Gastroesophageal sphincter (tissue), 4 donors: ENCODE data around the gene CEP131. TPM values are rescaled to one million over a fixed set of nuclear protein-coding genes. Genes with fewer than 3 reads are reported as not detected.

ENCODE experiments used
- ATAC-seq: fragments of 150-250 bp; one replicate; pipeline ENCODE4 v1.9.1; 2016; ENCODE audit warnings: mild to moderate bottlenecking, moderate library complexity
- H3K27ac ChIP-seq, 4 donors: fragments of 200-600 bp; sonication (generic) in 3 of 4; 1 replicate in 3 of 4; 2 replicates in 1 of 4; pipeline ENCODE4 v1.5.1; 2016 to 2019
- H3K27me3 ChIP-seq: fragments of 200-600 bp; sonication (generic); one replicate; pipeline ENCODE4 v1.5.1; 2019
- H3K36me3 ChIP-seq, 2 donors: fragments of 200-600 bp; sonication (generic); one replicate each; pipeline ENCODE4 v1.5.1; 2019; ENCODE audit warnings: control low read depth in 1 of 2
- H3K4me1 ChIP-seq, 3 donors: fragments of 200-600 bp; sonication (generic); 1 replicate in 2 of 3; 2 replicates in 1 of 3; pipeline ENCODE4 v1.5.1; 2016 to 2019; ENCODE audit warnings: control low read depth in 2 of 3
- H3K4me3 ChIP-seq, 2 donors: fragments of 200-600 bp; sonication (generic); one replicate each; pipeline ENCODE4 v1.5.1; 2019; ENCODE audit warnings: mild to moderate bottlenecking in 1 of 2, moderate library complexity in 1 of 2
- H3K9me3 ChIP-seq, 3 donors: fragments of 200-600 bp; sonication (generic); one replicate each; pipeline ENCODE4 v1.5.1; 2017 to 2019; ENCODE audit warnings: control low read depth in 2 of 3
- EP300 ChIP-seq: sonication (generic); formaldehyde crosslinking; IDR thresholded peaks from one replicate; pipeline ENCODE4 v1.6.1; 2017; ENCODE audit warnings: antibody characterized with exemption, mild to moderate bottlenecking
- POLR2A ChIP-seq, 2 donors: fragments of 450-650 bp; IDR thresholded peaks; one replicate each; pipeline ENCODE4 v1.6.1; 2017; ENCODE audit warnings: antibody characterized with exemption in 2 of 2, mild to moderate bottlenecking in 2 of 2, moderate library complexity in 1 of 2
- POLR2AphosphoS5 ChIP-seq: sonication (generic); formaldehyde crosslinking; IDR thresholded peaks from one replicate; pipeline ENCODE4 v1.6.1; 2017; ENCODE audit warnings: antibody characterized with exemption
- WGBS, 2 donors: methylation state at CpG; one replicate each; pipeline ENCODE4 v1.1.5; 2018; ENCODE audit warnings: low coverage in 1 of 2; 5-methylcytosine and 5-hydroxymethylcytosine counted together
- total RNA-seq, 4 donors: library from RNA; depleted of rRNA; stranded (reverse); fragments of >200 nt; gene quantifications; one replicate each; pipeline ENCODE4 v1.1.0, GENCODE V29; 2016
- TF ChIP-seq, protein P1 (sequence below), 4 experiments: fragments of 200-600 bp in 2 of 4; fragments of 450-650 bp in 2 of 4; sonication (generic) in 1 of 4; IDR thresholded peaks; one replicate each; pipeline ENCODE4 v1.5.1; 2017 to 2019; ENCODE audit warnings: antibody characterized with exemption in 4 of 4, mild to moderate bottlenecking in 2 of 4, moderate library complexity in 2 of 4

Gene CEP131
- total RNA-seq, 4 donors from 2014 or later, result 4.4 to 12.0 (median 6.4) TPM

DNA sequence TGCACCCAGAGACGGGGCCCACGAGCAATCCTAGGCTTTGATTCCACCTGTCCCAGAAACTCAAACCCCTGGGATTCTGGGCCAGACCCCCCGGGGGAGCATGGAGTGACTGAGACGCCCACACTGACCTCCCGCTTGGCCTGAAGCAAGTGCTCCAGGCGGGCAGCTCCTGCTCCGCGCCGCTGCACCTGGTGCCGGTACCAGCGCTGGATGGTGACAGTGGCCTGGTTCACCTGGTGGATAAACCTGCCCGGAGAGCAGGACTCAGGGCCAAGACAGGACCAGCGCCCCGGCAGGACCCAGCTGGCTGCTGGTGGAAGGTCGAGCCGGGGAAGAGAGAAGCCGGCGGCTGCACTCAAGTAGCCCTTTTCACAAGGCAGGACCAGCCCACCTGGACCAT, 22.6 kb downstream of the CEP131 start:
- Histone ChIP-seq H3K27ac (no peak overlapping the region), H3K36me3 (peaks cover 0 to 84% of the 10 kb centered on the region in 2 donors), H3K4me1 (peaks cover 0 to 4% (median 0%) of the 10 kb centered on the region in 3 donors), H3K9me3 (no peaks in the 10 kb centered on the region), H3K4me3 (no peak overlapping the region), H3K27me3 (no peaks in the 10 kb centered on the region)
- no CpG with 5 or more reads among the region's 18 CpGs for WGBS, 2 donors
- TF ChIP-seq POLR2AphosphoS5 (no peak), POLR2A (IDR thresholded peaks at IDR 0.05) (no peak), EP300 (no peak)
- TF ChIP-seq, protein P1, sequence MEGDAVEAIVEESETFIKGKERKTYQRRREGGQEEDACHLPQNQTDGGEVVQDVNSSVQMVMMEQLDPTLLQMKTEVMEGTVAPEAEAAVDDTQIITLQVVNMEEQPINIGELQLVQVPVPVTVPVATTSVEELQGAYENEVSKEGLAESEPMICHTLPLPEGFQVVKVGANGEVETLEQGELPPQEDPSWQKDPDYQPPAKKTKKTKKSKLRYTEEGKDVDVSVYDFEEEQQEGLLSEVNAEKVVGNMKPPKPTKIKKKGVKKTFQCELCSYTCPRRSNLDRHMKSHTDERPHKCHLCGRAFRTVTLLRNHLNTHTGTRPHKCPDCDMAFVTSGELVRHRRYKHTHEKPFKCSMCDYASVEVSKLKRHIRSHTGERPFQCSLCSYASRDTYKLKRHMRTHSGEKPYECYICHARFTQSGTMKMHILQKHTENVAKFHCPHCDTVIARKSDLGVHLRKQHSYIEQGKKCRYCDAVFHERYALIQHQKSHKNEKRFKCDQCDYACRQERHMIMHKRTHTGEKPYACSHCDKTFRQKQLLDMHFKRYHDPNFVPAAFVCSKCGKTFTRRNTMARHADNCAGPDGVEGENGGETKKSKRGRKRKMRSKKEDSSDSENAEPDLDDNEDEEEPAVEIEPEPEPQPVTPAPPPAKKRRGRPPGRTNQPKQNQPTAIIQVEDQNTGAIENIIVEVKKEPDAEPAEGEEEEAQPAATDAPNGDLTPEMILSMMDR (IDR thresholded peaks at IDR 0.05), result no peak
- ATAC-seq, result no peak

DNA sequence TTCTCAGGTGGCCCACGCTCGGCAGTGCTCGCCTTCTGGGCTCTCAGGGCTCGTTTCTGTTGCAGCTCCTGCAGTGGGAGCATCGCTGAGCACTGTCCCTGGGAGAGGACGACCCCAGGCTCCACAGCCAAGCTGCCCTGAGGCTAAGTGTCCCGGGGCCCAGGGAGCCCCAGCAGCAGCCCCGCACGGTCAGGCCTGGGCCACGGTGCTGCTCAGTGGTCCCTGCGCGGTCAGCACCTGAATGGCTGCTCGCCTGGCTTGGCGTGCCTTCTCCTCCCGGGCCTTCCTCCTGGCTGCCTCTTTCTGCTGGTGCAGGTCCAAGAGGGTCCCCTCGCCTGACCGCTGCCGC, 23.3 kb downstream of the CEP131 start:
- no peaks in the 10 kb centered on the region for H3K9me3 ChIP-seq
- WGBS, 2 donors, result no CpG with 5 or more reads among the region's 18 CpGs
- H3K4me1 ChIP-seq, result peaks cover 0 to 4% (median 0%) of the 10 kb centered on the region in 3 donors
- H3K27ac ChIP-seq, result no peak overlapping the region
- H3K27me3 ChIP-seq, result no peaks in the 10 kb centered on the region
- TF ChIP-seq POLR2A (IDR thresholded peaks at IDR 0.05), result no peak
- no peak for TF ChIP-seq POLR2AphosphoS5
- TF ChIP-seq EP300, result no peak
- TF ChIP-seq, protein P1 (IDR thresholded peaks at IDR 0.05), result no peak
- ATAC-seq, result no peak
- peaks cover 0 to 84% of the 10 kb centered on the region in 2 donors for H3K36me3 ChIP-seq
- no peak overlapping the region for H3K4me3 ChIP-seq

DNA sequence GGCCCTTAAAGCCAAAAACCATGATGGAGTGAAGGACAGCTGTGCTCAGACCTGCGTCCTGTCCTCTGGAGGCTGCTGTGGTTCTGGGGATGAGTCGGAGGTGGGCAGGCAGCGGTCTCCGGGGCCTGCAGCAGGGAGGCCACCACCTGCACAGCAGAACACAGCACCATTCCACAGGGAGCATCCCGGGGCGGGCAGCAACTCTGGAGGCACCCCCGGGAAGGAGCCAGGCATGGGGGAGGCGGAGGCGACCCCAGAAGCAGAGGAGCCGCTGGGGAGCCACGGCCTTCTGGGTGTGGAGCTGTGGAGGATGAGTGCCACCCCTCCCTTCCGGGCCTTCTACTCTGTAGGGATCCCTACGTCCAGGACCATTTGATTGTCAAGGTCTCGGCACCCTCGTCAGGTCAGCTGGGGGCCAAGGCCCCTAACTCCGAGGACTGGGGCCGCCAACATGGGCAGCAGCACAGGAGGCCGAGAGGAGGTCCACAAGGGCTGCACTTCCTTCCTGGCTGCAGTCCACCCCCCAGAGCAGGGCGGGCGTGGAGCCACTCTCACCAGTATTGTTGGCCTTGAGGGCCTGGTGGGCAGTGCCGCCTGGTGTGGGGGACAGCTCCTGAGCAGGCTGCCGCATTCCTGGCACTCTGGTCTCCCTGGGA, 23.8 kb downstream of the CEP131 start:
- Histone ChIP-seq H3K36me3 (peaks cover 0 to 83% of the 10 kb centered on the region in 2 donors), H3K9me3 (no peaks in the 10 kb centered on the region), H3K4me3 (no peak overlapping the region), H3K27ac (no peak overlapping the region), H3K27me3 (no peaks in the 10 kb centered on the region), H3K4me1 (peaks cover 0 to 4% (median 0%) of the 10 kb centered on the region in 3 donors)
- TF ChIP-seq EP300, result no peak
- TF ChIP-seq, protein P1 (IDR thresholded peaks at IDR 0.05), result no peak
- TF ChIP-seq POLR2AphosphoS5, result no peak
- no peak for TF ChIP-seq POLR2A (IDR thresholded peaks at IDR 0.05)
- WGBS, 2 donors, result no CpG with 5 or more reads among the region's 22 CpGs
- no peak for ATAC-seq

DNA sequence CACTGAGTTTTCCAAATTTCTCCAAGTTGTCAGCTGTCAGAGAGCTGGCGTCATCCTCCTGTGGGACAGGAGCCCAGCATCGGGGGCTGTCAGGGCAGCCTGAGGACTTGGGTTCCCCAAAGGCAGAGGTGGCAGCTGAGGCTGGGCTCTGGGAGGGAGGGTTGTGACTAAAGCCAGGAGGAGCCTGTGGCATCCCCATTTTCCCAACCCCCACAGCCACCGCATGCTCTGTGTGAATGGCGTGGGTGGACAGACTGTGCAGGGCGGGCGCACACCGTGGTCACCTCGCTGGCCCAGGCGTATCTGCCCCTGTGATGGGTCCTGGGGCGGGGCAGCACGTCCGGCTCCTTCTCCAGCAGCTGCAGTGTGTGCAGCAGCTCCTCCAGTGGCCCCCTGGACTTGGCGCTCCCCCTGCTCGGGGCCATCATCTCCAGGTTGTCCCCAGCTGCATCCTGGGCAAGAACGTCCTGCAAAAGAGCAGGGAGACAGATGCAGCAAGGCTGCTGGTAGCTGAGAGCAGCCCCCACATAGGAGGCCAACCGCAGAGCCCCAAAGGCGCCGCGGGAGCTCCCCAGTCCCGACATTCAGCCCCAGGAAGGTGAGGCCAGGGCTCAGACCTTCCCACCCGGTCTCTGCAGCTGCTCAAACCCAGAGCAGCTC, 24.8 kb downstream of the CEP131 start:
- TF ChIP-seq POLR2AphosphoS5 (no peak), EP300 (no peak), POLR2A (IDR thresholded peaks at IDR 0.05) (no peak)
- TF ChIP-seq, protein P1 (IDR thresholded peaks at IDR 0.05), result no peak
- Histone ChIP-seq H3K9me3 (no peaks in the 10 kb centered on the region), H3K4me3 (no peak overlapping the region), H3K27ac (peak overlapping the region in 1 of 4 donors; percentile 32), H3K27me3 (no peaks in the 10 kb centered on the region), H3K36me3 (peaks cover 0 to 77% of the 10 kb centered on the region in 2 donors), H3K4me1 (peaks cover 0 to 4% (median 0%) of the 10 kb centered on the region in 3 donors)
- WGBS, 2 donors, result no CpG with 5 or more reads among the region's 21 CpGs
- no peak for ATAC-seq

DNA sequence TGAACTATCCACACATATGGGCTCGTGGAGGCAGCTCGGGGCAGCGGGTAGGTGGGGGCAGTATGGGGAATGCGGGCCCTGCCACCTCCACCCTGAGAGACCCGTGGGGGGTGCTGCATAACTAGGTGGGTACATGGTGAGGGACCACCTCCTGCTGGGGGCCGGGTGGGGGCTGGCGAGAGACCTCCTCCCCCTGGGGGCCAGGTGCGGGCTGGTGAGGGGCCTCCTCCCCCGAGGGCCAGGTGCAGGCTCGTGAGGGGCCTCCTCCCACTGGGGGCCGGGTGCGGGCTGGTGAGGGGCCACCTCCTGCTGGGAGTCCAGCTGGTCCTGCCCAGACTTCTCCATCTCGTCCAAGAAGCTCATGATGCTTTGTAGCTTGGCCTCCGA, 25.4 kb downstream of the CEP131 start:
- Histone ChIP-seq H3K36me3 (peaks cover 0 to 73% of the 10 kb centered on the region in 2 donors), H3K27ac (peak overlapping the region in 1 of 4 donors; percentile 32), H3K9me3 (no peaks in the 10 kb centered on the region), H3K4me3 (no peak overlapping the region), H3K4me1 (peaks cover 0 to 4% (median 0%) of the 10 kb centered on the region in 3 donors), H3K27me3 (no peaks in the 10 kb centered on the region)
- WGBS, 2 donors, result no CpG with 5 or more reads among the region's 14 CpGs
- no peak for TF ChIP-seq POLR2AphosphoS5
- no peak for TF ChIP-seq EP300
- TF ChIP-seq, protein P1 (IDR thresholded peaks at IDR 0.05), result no peak
- no peak for TF ChIP-seq POLR2A (IDR thresholded peaks at IDR 0.05)
- ATAC-seq, result peak; percentile 14
